ENCODE results near the gene POLR2E.

GRCh38 chr19:1139126-1139525, 44.0 kb upstream of the POLR2E start:
- TF ChIP-seq CTCF (IDR thresholded peaks at IDR 0.05; ENCODE audit: insufficient read depth, low read length) (no peak), POLR2AphosphoS5 (IDR thresholded peaks at IDR 0.05; ENCODE audit: low read depth) (no peak), SPI1 (IDR thresholded peaks at IDR 0.05; ENCODE audit: borderline replicate concordance, low read depth) (no peak)
